Sigmoid colon (tissue), 4 donors: Measurements from ENCODE around the gene CTAGE9.
"Not testable (repeated sequence)": the region's sequence is repeated elsewhere in the genome, so short reads cannot be mapped to it uniquely, and the experiment has no call there.

ENCODE experiments used
- EP300 ChIP-seq, 4 donors: sonication (generic); formaldehyde crosslinking; IDR thresholded peaks; one replicate each; pipeline ENCODE4 v1.6.1; 2017; ENCODE audit warnings: antibody characterized with exemption in 4 of 4
- POLR2A ChIP-seq, 2 donors: fragments of 450-650 bp; IDR thresholded peaks; one replicate each; pipeline ENCODE4 v1.6.1; 2016; ENCODE audit warnings: antibody characterized with exemption in 2 of 2, mild to moderate bottlenecking in 2 of 2, moderate library complexity in 2 of 2
- POLR2AphosphoS5 ChIP-seq, 4 donors: sonication (generic); formaldehyde crosslinking; IDR thresholded peaks; one replicate each; pipeline ENCODE4 v1.6.1; 2017; ENCODE audit warnings: antibody characterized with exemption in 4 of 4
- TF ChIP-seq, protein P1 (sequence below), 4 experiments: fragments of 450-650 bp in 3 of 4; fragments of 200-600 bp in 1 of 4; IDR thresholded peaks; one replicate each; pipeline ENCODE4 v1.5.1; 2016 to 2019; ENCODE audit warnings: antibody characterized with exemption in 4 of 4, mild to moderate bottlenecking in 3 of 4, moderate library complexity in 2 of 4

DNA sequence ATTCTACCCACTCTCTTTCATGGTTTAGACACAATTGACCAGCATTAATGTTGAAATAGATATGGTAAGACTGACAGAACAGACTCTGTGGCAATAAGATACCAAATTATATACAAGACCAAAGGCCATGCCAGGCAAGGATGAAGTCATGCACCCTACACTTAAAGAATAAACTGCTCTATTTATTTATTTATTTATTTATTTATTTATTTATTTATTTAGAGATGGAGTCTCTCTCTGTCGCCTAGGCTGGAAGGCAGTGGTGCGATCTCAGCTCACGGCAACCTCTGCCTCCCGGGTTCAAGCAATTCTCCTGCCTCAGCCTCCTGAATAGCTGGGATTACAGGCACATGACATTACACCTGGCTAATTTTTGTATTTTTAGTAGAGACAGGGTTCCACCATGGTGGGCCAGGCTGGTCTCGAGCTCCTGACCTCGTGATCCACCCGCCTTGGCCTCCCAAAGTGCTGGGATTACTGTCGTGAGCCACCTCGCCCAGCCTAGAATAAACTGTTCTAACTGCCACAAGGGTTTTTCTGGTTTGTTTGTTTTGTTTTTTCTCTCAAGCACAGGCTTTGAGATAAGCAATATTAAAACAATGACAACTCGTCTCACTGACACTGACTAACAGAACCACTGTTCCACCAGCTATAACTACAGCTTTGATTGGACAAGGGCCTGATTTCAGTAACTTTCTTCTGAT, 40.3 kb upstream of the CTAGE9 start:
- TF ChIP-seq, protein P1, sequence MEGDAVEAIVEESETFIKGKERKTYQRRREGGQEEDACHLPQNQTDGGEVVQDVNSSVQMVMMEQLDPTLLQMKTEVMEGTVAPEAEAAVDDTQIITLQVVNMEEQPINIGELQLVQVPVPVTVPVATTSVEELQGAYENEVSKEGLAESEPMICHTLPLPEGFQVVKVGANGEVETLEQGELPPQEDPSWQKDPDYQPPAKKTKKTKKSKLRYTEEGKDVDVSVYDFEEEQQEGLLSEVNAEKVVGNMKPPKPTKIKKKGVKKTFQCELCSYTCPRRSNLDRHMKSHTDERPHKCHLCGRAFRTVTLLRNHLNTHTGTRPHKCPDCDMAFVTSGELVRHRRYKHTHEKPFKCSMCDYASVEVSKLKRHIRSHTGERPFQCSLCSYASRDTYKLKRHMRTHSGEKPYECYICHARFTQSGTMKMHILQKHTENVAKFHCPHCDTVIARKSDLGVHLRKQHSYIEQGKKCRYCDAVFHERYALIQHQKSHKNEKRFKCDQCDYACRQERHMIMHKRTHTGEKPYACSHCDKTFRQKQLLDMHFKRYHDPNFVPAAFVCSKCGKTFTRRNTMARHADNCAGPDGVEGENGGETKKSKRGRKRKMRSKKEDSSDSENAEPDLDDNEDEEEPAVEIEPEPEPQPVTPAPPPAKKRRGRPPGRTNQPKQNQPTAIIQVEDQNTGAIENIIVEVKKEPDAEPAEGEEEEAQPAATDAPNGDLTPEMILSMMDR (IDR thresholded peaks at IDR 0.05) = not testable (repeated sequence)
- not testable (repeated sequence) for TF ChIP-seq POLR2A, EP300, POLR2AphosphoS5 (IDR thresholded peaks at IDR 0.05)
